Thyroid gland (tissue), 4 donors: Measurements from ENCODE around the gene MTA2.

ENCODE experiments used
- CTCF ChIP-seq, 6 experiments: fragments of 200-600 bp in 3 of 6; fragments of 450-650 bp in 3 of 6; sonication (generic) in 3 of 6; IDR thresholded peaks; one replicate each; pipeline ENCODE4 v1.5.1; 2016 to 2019; ENCODE audit warnings: antibody characterized with exemption in 6 of 6, mild to moderate bottlenecking in 2 of 6, inconsistent platforms in 1 of 6, moderate library complexity in 1 of 6
- POLR2A ChIP-seq, 2 donors: fragments of 450-650 bp; IDR thresholded peaks; one replicate each; pipeline ENCODE4 v1.6.1; 2017; ENCODE audit warnings: antibody characterized with exemption in 2 of 2, mild to moderate bottlenecking in 2 of 2, moderate library complexity in 1 of 2

DNA sequence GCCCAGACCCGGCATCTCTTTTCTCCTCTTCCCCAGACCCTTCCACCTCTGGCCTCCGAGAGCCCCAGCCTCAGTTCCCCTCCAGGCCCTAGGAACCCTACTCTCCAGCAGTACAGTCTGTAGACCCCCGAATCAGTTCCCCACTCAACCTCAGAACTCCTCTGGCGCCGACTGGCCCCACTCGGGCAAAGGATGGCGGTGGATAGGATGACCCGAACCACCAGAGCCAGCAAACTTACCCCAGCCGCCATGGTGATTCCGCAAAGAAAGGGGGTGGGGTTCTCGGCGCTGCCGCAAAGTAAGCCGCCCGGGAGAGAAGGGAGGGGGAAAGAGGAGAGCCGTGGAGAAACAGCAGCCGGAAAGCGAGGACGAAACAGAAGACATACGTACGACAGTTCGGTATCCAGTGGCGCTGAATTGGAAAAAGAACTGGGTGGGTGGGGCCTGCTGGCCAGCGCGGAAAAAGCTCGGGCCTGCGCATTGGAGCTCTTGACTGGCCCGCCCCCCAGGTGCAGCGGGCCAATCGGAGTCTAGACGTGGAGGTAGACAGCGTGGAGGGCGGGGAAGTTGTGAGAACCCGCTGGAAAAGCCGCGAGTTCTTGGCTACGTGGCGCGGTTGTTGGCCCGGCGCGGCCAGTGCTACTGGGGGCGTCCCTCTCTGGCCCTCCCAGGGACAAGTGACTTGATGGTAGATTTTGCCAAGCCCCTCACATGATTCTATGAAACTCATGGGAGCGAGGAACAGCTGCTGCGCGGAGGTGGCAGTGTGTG lies 27.9 kb downstream of the MTA2 start, which contains the start of gene EEF1G:
- no peak for TF ChIP-seq CTCF (IDR thresholded peaks at IDR 0.05)
- TF ChIP-seq POLR2A (IDR thresholded peaks at IDR 0.05) = peak in 1 of 2 donors; percentile 95
